HG03025 (cell line): Measurements from ENCODE around the gene SLC24A3.

Source experiments
- ATAC-seq: cut with Tn5 transposase; IDR thresholded peaks from one replicate; pipeline ENCODE4 v1.9.1; 2021; ENCODE audit warnings: mild to moderate bottlenecking, moderate library complexity; ENCODE audit not compliant: unreplicated experiment, low FRiP score

The SLC24A3 gene

DNA sequence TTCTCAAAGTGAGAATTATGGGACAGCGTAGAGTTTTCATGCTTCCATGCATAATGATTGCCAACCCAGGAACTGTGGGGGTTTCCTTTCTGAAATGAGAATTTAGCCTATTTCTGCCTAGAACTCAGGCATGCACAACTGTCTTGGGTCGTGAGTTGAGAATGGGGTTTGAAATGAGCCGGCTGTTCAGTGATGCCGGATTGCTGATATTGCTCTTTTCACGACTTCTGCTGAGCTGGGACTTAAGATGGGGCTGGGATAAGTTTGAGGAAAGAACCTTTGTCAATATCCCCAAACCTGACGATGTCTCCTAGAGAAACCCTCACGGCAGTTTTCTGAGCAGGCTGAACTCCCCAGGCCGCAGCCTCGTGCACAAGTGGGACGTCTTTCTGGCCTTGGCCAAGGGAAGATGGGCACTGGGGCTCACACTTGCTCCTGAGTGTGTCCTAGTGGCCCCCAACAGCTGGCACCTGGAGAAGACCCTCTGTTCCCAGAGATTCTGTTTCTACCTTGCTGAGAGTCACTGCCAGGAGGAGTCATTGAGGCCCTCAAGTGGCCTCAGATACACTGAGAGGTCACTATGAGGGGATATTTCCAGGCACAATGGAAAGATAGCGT lies 511.5 kb downstream of the SLC24A3 start:
- no peak for ATAC-seq

- no peak for ATAC-seq
Measured at GRCh38 chr20:19725373-19725772, 512.9 kb downstream of the SLC24A3 start.

GRCh38 chr20:19725814-19726525 lies 513.5 kb downstream of the SLC24A3 start:
- ATAC-seq: no peak

DNA sequence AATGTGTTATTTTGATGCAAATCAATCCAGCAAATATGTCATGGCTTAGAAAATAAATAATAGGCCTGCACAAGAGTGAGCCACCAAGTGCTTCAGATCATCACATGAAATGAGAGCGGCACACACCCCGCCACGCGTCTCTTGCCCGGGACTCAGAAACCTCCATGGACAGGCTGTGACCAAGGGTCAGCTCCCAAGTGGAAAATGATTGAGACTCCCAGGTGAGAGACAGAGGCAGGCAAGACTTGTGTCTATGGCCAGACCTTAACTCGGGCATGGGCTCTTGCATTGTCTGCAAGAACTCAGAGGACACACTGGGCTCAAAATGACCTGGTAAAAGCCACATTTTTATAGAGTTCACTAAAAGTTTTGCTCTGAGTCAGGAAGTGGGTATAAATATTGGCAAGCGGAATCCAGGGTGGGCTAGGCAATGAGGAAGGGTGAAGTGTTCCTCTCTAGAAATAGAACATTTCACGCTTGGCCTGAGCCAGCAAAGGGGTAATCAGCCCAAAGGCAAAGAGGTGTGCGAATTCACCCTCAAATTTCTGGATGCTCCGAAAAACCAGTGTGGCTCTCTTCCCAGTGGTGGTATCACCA lies 514.9 kb downstream of the SLC24A3 start:
- no peak for ATAC-seq

GRCh38 chr20:19729672-19730071 lies 517.2 kb downstream of the SLC24A3 start:
- ATAC-seq: no peak

- no peak for ATAC-seq
Measured at GRCh38 chr20:19730706-19731105, 518.3 kb downstream of the SLC24A3 start.

- ATAC-seq: no peak
Measured at GRCh38 chr20:19734811-19735210, 522.4 kb downstream of the SLC24A3 start.

DNA sequence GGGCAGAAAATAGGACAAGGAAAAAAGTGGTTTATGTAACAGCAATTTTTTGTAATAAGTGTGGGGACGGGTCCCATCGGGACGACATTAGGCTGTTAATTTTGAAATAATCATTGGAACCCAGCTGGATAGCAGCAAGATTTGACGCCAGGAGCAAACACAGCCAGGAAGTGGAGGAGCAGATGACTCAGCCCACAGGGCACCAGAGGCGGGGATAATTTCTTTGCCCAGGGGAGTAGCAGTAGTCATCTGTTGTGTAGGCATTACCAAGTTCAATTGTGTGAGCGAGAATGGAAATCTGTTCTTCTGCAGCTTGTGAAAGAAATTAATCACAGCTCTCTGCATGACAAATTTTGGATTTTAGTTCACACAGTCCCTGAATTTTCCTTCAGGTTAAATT lies 523.0 kb downstream of the SLC24A3 start:
- ATAC-seq: no peak

DNA sequence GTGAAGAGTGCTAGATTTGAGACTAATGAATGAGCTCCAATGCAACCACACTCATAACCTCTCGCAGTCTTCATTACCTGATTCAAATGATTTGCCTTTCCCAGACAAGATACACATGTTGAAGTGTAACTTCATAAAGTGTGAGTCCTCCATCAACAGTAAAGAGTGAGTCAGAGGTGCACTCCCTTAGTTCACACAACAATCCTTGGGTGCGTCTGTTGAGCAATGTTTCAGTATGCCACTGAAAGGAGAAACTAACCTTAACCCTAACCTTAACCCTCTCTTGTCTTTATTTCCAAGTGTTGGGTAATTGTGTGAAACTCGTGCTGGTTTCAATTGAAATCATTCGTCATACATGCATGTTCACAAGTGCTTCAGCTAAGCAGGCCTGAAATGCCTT lies 524.6 kb downstream of the SLC24A3 start:
- no peak for ATAC-seq

GRCh38 chr20:19738951-19739350 lies 526.5 kb downstream of the SLC24A3 start:
- no peak for ATAC-seq

- no peak for ATAC-seq
Measured at GRCh38 chr20:19739351-19739750, 526.9 kb downstream of the SLC24A3 start.

DNA sequence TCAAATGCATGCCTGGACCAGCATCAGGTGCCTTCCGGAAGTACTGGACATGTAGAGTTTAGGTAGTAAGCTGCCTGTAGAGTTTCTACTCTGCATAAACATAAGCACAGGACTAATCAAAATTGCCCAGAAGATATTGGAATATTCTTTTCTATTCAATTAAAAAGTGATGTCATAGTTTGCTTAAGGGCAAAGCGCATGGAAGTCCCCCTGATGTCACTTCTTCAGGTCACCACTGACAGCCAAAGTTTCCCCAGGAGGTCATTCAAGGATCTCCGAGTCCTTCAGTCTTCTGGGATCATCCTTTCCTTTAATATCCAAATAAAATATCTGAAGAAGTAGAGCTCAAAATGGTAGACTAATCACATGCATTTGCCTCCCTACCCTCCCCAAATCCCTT lies 528.1 kb downstream of the SLC24A3 start:
- no peak for ATAC-seq

- ATAC-seq: no peak
Measured at GRCh38 chr20:19741924-19742323, 529.5 kb downstream of the SLC24A3 start.

- ATAC-seq: no peak
Measured at GRCh38 chr20:19742974-19743639, 530.7 kb downstream of the SLC24A3 start.

GRCh38 chr20:19743640-19743995 lies 531.2 kb downstream of the SLC24A3 start:
- ATAC-seq: no peak

GRCh38 chr20:19745106-19745505 lies 532.7 kb downstream of the SLC24A3 start:
- no peak for ATAC-seq

GRCh38 chr20:19745584-19745983 lies 533.1 kb downstream of the SLC24A3 start:
- no peak for ATAC-seq

GRCh38 chr20:19746396-19746795 lies 534.0 kb downstream of the SLC24A3 start:
- ATAC-seq: no peak

DNA sequence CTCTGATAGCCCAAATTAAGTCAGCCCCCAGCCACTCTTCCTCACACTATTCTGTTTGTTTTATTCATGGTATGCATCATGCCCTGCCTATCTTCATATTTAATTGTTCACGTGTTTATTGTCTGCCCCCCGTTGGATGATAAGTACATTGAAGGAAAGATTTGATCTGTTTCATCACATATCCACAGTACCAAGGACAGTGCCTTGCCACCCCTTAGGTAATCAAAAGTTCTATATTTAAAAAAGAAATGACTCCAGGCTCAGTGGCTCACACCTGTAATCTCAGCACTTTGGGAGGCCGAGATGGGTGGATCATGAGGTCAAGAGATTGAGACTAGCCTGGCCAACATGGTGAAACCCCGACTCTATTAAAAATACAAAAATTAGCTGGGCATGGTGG lies 535.5 kb downstream of the SLC24A3 start:
- ATAC-seq: no peak

DNA sequence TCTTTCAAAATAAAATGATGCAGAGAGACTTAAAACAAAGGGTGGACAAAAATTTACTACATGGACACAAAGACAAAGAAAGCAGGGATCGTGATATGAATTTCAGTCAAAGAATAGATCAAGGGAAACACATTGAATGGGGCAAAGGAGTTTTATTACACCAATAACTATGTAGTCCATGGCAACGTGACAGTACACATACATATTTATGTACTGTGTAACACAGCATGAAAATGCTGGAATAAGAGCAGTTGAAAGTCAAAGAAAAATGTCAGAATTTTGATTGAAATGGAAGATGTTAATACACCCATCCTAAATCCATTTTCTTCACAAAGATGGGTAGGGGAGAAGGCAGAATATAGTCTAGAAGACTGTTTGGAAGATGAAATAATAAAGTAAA lies 536.2 kb downstream of the SLC24A3 start:
- ATAC-seq: no peak

DNA sequence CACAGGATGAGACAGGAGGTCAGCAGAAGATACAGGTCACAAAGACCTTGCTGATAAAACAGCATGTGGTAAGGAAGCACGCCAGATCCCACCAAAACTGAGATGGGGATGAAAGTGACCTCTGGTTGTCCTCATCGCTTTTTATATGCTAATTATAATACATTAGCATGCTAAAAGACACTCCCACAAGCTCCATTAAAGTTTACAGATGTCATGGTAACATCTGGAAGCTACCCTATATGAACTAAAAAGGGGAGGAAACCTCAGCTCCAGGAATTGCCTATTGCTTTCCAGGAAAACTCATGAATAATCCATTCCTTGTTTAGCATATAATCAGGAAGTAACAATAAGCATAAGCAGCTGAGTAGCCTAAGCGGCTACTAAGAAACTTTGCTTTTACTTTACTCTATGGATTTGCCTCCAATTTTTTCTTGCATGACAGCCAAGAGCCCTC lies 537.2 kb downstream of the SLC24A3 start:
- no peak for ATAC-seq
